OCI-LY7 (cell line): ENCODE results near the gene COPS3.

Source experiments
- CTCF ChIP-seq: fragments of 200-600 bp; sonication (generic); conservative IDR thresholded peaks from 2 replicates; pipeline ENCODE4 v1.5.1; 2014; ENCODE audit warnings: mild to moderate bottlenecking, antibody characterized with exemption, low read length, moderate library complexity, mixed read lengths
- EZH2phosphoT487 ChIP-seq: fragments of 200-600 bp; sonication (generic); IDR thresholded peaks from 2 replicates; pipeline ENCODE4 v1.6.1; 2018; ENCODE audit warnings: low read depth, borderline replicate concordance, mild to moderate bottlenecking, mixed run types, antibody characterized with exemption, low read length, moderate library complexity, mixed read lengths

GRCh38 chr17:17256316-17256715 is 24.7 kb downstream of the COPS3 start:
- TF ChIP-seq CTCF: no peak
- TF ChIP-seq EZH2phosphoT487: no peak
